GM12865 (cell line): ENCODE data around the gene RND3.
A peak's percentile ranks its signal among the peaks of the same experiment; 100 is the strongest.

ENCODE experiments used
- DNase-seq: peaks from one replicate; pipeline ENCODE4 v3.0.0; 2010; ENCODE audit warnings: low read depth
- H3K4me3 ChIP-seq: 2 replicates; pipeline ENCODE4 v1.5.1; 2011; ENCODE audit warnings: mild to moderate bottlenecking, low read depth, low read length, control low read depth
- TF ChIP-seq, protein P1 (sequence below): IDR thresholded peaks from 2 replicates; pipeline ENCODE4 v1.5.1; 2011; ENCODE audit warnings: low read length, control low read depth, low read depth, inconsistent platforms; ENCODE audit not compliant: insufficient read depth; ENCODE audit errors: missing control alignments

Gene RND3

DNA sequence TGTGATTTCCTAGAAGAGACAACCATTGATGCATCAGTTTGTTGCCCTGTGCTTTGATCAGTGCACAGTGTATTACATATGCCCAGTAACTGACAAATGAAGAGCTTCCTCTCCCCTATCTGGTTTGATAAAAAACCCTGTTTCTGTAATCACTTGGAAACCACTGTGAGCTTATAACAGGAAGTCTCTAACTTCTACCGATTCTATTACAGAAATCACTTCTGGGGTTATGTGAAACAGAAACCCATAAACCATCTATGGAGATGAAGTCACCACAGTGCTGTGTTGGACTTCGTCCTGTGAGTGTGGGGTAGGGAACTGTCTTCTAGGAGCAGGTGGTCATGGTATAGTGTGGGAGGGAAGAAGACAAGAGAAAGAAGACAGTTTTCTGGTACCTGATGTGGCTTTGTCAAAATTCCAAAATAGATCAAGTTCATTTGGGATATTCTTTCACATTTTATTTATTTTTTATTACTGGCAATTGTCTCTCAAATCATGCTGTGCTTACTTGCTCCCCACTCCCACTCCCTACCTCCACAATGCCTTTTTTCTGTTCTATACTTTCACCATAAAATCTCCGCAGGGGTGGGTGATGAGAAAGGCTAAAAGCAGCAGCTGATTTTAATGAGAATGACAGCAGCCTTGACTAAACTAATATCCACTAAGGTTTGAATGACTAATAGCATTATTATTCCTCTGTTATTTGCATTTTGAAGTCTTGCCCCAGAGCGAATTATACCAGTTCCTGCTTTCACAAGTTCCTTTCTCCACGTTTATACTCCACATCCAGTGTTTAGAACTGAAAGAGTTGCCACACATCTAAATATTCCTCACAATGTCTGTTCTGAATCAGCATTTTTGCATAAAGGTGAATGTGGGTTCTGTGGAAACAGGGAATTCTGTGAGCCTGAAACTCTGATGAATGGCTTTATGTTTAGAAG, 41.7 kb upstream of the RND3 start:
- TF ChIP-seq, protein P1, sequence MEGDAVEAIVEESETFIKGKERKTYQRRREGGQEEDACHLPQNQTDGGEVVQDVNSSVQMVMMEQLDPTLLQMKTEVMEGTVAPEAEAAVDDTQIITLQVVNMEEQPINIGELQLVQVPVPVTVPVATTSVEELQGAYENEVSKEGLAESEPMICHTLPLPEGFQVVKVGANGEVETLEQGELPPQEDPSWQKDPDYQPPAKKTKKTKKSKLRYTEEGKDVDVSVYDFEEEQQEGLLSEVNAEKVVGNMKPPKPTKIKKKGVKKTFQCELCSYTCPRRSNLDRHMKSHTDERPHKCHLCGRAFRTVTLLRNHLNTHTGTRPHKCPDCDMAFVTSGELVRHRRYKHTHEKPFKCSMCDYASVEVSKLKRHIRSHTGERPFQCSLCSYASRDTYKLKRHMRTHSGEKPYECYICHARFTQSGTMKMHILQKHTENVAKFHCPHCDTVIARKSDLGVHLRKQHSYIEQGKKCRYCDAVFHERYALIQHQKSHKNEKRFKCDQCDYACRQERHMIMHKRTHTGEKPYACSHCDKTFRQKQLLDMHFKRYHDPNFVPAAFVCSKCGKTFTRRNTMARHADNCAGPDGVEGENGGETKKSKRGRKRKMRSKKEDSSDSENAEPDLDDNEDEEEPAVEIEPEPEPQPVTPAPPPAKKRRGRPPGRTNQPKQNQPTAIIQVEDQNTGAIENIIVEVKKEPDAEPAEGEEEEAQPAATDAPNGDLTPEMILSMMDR, result no peak
- peak; percentile 36 for DNase-seq
- no peak overlapping the region for H3K4me3 ChIP-seq

DNA sequence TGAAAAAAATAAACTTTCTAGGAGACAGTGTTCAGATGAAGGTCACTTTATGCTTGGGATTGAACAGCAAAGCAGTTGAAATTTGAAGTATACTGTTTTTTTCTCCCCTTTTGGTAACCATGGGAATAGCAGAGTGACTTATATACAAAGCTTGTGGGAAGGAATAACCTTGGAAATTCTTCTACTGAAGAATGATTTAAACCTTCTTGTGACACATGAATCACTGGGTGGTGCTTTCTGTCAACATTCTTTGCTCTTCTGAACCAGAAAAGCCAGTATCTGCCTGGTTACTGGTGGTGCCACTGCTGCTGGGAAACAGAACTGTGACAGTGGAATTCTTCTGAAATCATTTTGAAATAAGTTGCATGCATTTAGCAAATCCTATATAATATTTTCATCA, 39.4 kb upstream of the RND3 start:
- DNase-seq, result no peak
- no peak overlapping the region for H3K4me3 ChIP-seq
- TF ChIP-seq, protein P1, result no peak

DNA sequence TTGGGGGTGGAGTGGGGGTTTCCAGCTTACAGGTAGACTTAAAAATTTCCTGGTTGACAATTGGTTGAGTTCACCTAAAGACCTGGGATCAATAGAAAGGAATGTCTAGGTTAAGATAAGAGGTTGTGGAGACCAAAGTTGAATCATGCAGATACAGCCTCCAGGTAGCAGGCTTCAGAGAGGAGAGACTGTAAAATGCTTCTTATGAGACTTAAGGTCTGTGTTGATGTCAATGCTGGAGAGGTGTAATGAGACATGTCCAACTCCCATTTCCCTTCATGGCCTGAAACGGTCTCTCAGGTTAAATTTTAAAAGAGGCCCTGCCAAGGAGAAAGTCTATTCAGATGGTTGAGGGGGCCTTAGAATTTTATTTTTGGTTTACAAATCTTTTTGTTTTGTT, 38.5 kb upstream of the RND3 start:
- no peak for DNase-seq
- TF ChIP-seq, protein P1, result no peak
- no peak overlapping the region for H3K4me3 ChIP-seq

DNA sequence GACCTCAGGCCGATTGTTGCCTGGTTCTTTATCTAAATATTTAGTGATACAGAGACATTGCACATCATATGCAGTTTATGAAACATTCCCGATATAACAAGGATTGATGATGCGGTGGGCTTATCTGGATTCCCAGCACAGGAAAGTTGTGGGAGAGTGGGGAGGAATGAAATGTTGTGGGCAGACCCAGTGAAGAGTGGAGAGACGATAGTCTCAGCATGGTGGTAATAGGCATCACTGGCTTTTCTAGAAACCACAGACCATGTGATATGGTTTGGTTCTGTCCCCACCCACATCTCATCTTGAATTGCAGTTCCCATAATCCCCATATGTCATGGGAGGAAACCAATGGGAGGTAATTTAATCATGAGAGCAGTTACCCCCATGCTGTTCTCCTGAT, 34.8 kb upstream of the RND3 start:
- no peak overlapping the region for H3K4me3 ChIP-seq
- TF ChIP-seq, protein P1, result no peak
- no peak for DNase-seq

DNA sequence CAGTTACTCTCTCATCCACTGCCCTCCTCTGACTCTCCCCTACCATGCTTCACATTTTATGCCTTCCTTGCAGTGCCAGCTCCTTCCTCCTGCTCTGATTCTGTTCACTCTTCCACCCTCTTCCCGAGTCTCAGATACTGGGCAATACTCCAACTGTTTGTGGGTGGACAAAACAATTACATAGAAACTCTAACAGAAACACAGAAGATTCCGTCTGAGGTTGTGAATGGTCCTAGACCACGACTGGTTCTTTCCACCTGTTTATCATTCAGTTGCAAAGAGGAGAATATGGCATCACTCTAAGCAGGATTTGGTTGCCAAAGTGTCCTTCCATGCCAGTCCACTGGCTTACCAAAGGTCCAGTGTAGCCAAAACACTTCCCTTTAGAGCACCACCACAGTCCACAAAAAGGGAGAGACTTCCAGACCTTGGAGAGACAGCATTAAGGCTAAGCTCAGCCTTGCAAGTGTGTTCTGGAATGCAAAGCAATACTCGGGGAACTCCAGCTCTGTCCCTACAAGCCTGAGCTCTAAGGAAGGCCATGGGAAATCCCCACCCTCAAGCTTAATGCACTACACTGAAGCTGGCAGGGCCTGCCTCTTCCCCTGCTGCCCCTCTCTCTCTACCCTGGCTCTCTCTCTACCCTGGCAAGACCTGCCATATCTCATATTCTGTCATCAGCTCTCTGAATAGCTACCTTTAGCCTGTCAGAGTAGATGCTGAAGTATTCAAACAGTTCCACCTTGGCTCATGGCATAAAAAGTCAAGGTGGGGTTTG, 33.6 kb upstream of the RND3 start:
- TF ChIP-seq, protein P1, result no peak
- no peak overlapping the region for H3K4me3 ChIP-seq
- DNase-seq, result peak; percentile 44

DNA sequence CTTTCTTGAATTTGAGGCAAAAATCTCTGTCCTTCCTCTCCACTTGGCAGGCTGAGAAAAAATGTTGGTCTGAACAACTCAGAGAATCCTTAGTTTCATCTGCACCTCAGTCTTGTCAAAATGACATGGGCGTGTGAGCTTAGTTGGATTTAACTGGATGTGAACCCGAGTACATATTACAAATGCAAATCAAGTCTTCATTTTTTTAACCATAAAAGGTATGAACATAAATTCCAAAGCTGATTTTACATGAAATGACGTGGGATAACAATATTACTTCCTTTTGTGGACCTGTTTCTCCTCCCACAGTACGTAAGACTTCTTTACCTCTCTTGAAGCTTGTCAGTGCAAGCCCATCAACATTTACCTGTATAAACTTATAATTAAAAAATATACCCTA, 32.6 kb upstream of the RND3 start:
- DNase-seq, result no peak
- no peak overlapping the region for H3K4me3 ChIP-seq
- TF ChIP-seq, protein P1, result no peak
